Right lobe of liver (tissue), 6 donors: ENCODE measurements around the gene ARID3B. TPM values are rescaled to one million over a fixed set of nuclear protein-coding genes. Genes with fewer than 3 reads are reported as not detected.

ENCODE experiments used
- ATAC-seq, 4 donors: fragments of 200-7000 bp; cut with Tn5 transposase; one replicate each; pipeline ENCODE4 v1.9.1; 2020; ENCODE audit warnings: mild to moderate bottlenecking in 4 of 4, moderate library complexity in 4 of 4
- DNase-seq, 3 donors: peaks; one replicate each; pipeline ENCODE4 v3.0.0-alpha.2; 2020
- H3K27ac ChIP-seq, 3 donors: fragments of 200-600 bp; one replicate each; pipeline ENCODE4 v1.8.0; 2022
- H3K27me3 ChIP-seq, 2 donors: fragments of 200-600 bp; one replicate each; pipeline ENCODE4 v1.8.0; 2022
- H3K36me3 ChIP-seq, 4 donors: fragments of 200-600 bp; sonication (generic) in 1 of 4; one replicate each; pipeline versions ENCODE4 v1.5.1 to v1.8.0; 2017 to 2022; ENCODE audit warnings: control low read depth in 1 of 4
- H3K4me1 ChIP-seq, 4 donors: fragments of 200-600 bp; sonication (generic) in 1 of 4; one replicate each; pipeline versions ENCODE4 v1.5.1 to v1.8.0; 2017 to 2022; ENCODE audit warnings: control low read depth in 1 of 4
- H3K4me3 ChIP-seq, 3 donors: fragments of 200-600 bp; one replicate each; pipeline ENCODE4 v1.8.0; 2022
- H3K9me3 ChIP-seq, 4 donors: fragments of 200-600 bp; sonication (generic) in 1 of 4; one replicate each; pipeline versions ENCODE4 v1.5.1 to v1.8.0; 2017 to 2022; ENCODE audit warnings: control low read depth in 1 of 4
- POLR2A ChIP-seq: fragments of 450-650 bp; IDR thresholded peaks from one replicate; pipeline ENCODE4 v1.6.1; 2017; ENCODE audit warnings: antibody characterized with exemption, mild to moderate bottlenecking
- WGBS: methylation state at CpG from one replicate; pipeline ENCODE4 v1.1.6; 2018; ENCODE audit warnings: low coverage, low lambda C conversion rate; ENCODE audit not compliant: insufficient coverage; ENCODE audit errors: missing lambda C conversion rate; 5-methylcytosine and 5-hydroxymethylcytosine counted together
- intact Hi-C, 2 donors: fragments of 100-400 bp; cut with DNase I; formaldehyde crosslinking; loops; one replicate each; pipeline versions ENCODE4 v1.11.2 to v1.14.1; 2022
- total RNA-seq, 6 experiments: library from RNA; depleted of rRNA in 2 of 6; stranded (reverse); fragments of >200 nt in 2 of 6; fragmentation: NEBNext Ultra II Directional in 3 of 6; extraction: Animal tissue kit (Norgen Biotek cat#: 25700) in 3 of 6; gene quantifications; one replicate each; pipeline versions ENCODE4 v1.1.0 to v1.2.4, GENCODE V29; 2016 to 2023
- TF ChIP-seq, protein P1 (sequence below), 4 donors: fragments of 200-600 bp in 3 of 4; fragments of 450-650 bp in 1 of 4; IDR thresholded peaks; one replicate each; pipeline versions ENCODE4 v1.5.1 to v1.8.0; 2016 to 2022; ENCODE audit warnings: antibody characterized with exemption in 4 of 4, mild to moderate bottlenecking in 2 of 4
- donor health status: DM: no; HTN: yes; CAD: no.
- donor health status: DM: no; HTN: no; CAD: no.
- donor health status: DM: no; HTN: no; CAD: no.
- donor health status: DM: no; HTN: yes; CAD: no.
- donor health status: DM: no; HTN: yes; CAD: no.

The ARID3B gene
- total RNA-seq, 6 experiments from 2014 or later, result 1.5 to 3.2 (median 2.3) TPM

DNA sequence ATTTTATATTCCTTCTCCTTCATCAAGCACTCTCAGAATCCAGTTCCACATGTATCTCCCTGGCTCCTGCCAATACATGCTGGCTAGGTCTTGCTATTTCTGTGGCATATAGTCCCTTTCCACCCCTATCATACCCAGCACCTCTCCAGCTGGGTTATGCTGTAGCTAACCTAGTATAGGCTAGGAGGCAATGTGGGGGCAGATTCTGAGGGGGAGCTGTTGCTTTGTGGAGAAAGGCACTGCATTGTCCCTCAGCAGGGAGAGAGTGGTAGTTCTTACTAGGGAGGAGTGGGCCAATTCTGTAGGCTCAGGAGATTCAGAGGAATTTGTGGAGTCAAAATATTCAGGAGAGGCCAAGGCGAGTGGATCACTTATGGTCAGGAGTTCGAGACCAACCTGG is 40.6 kb upstream of the ARID3B start:
- no peaks in the 10 kb centered on the region for H3K27me3 ChIP-seq
- WGBS, result 100% methylated on average over 2 of the region's 2 CpGs
- H3K4me3 ChIP-seq, result no peak overlapping the region
- intact Hi-C loops, result no loop called here
- H3K36me3 ChIP-seq, result no peaks in the 10 kb centered on the region
- ATAC-seq, result no peak
- TF ChIP-seq, protein P1, sequence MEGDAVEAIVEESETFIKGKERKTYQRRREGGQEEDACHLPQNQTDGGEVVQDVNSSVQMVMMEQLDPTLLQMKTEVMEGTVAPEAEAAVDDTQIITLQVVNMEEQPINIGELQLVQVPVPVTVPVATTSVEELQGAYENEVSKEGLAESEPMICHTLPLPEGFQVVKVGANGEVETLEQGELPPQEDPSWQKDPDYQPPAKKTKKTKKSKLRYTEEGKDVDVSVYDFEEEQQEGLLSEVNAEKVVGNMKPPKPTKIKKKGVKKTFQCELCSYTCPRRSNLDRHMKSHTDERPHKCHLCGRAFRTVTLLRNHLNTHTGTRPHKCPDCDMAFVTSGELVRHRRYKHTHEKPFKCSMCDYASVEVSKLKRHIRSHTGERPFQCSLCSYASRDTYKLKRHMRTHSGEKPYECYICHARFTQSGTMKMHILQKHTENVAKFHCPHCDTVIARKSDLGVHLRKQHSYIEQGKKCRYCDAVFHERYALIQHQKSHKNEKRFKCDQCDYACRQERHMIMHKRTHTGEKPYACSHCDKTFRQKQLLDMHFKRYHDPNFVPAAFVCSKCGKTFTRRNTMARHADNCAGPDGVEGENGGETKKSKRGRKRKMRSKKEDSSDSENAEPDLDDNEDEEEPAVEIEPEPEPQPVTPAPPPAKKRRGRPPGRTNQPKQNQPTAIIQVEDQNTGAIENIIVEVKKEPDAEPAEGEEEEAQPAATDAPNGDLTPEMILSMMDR (IDR thresholded peaks at IDR 0.05), result no peak
- TF ChIP-seq POLR2A, result no peak
- H3K4me1 ChIP-seq, result no peaks in the 10 kb centered on the region
- no peaks in the 10 kb centered on the region for H3K9me3 ChIP-seq
- no peak for DNase-seq
- H3K27ac ChIP-seq, result no peak overlapping the region

DNA sequence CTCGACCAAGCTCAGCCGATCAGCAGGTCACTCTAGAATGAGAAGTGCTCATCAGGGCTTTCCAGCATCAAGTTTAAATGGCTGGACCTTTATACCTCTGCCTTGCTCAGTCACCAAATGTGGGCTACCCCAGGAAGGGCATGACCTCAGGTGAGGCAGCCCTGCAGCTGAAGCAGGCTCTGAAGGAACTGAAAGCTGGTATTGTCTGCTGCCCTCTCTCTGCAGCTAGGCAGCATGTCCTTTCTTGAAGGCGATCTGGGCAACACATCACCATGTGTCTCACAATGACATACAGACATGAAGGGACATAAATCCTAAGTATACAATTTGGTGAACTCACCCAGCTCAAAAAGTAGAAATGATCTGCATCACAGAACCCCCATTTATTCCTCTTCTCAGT is 38.7 kb upstream of the ARID3B start:
- DNase-seq (no peak), ATAC-seq (no peak)
- no peaks in the 10 kb centered on the region for H3K9me3 ChIP-seq
- H3K27ac ChIP-seq, result no peak overlapping the region
- no peaks in the 10 kb centered on the region for H3K4me1 ChIP-seq
- no peaks in the 10 kb centered on the region for H3K36me3 ChIP-seq
- intact Hi-C loops, result no loop called here
- WGBS, result 62% methylated on average over 3 of the region's 3 CpGs
- H3K4me3 ChIP-seq, result no peak overlapping the region
- TF ChIP-seq, protein P1 (IDR thresholded peaks at IDR 0.05), result no peak
- TF ChIP-seq POLR2A, result no peak
- no peaks in the 10 kb centered on the region for H3K27me3 ChIP-seq

DNA sequence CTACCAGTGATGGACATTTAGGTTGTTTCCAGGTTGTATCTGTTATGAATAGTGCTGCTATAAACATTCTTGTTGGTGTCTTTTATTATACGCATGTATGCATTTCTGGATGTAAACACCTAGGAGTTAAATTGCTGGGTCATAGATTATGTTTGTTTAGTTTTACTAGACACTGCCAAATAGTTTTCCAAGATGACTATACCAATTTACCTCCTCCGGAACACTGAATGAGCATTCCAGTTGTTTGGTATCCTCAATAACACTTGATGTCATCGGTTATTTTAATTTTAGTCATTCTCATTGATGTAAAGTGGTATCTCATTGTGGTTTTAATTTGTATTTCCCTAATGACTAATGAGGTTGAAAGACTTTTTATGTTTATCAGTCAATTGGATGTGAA is 36.6 kb upstream of the ARID3B start:
- Histone ChIP-seq H3K36me3 (no peaks in the 10 kb centered on the region), H3K4me3 (no peak overlapping the region), H3K27me3 (no peaks in the 10 kb centered on the region), H3K4me1 (no peaks in the 10 kb centered on the region), H3K27ac (no peak overlapping the region), H3K9me3 (no peaks in the 10 kb centered on the region)
- intact Hi-C loops, result no loop called here
- ATAC-seq (no peak), DNase-seq (no peak)
- 94% methylated on average over 3 of the region's 3 CpGs for WGBS
- TF ChIP-seq, protein P1 (IDR thresholded peaks at IDR 0.05), result no peak
- no peak for TF ChIP-seq POLR2A

DNA sequence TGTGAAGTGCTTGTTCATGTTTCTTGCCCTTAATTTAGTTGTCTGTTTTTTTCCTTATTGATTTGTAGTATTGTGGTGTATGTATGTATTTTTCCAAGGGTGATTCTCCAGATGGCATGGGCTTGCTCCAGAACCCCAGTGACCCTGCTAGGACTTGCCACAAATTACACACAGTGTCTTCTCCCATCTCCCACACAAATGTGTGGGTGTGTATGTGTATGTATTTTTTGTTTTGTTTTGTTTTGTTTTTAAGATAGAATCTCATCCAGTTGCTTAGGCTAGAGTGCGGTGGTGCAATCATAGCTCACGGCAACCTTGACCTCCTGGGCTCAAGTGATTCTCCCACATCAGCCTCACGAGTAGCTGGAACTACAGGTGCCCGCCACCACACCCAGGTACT is 36.2 kb upstream of the ARID3B start:
- ATAC-seq (no peak), DNase-seq (no peak)
- no peak overlapping the region for H3K27ac ChIP-seq
- H3K4me1 ChIP-seq, result no peaks in the 10 kb centered on the region
- intact Hi-C loops, result no loop called here
- H3K4me3 ChIP-seq, result no peak overlapping the region
- WGBS, result 100% methylated on average over 2 of the region's 4 CpGs
- H3K9me3 ChIP-seq, result no peaks in the 10 kb centered on the region
- no peak for TF ChIP-seq POLR2A
- TF ChIP-seq, protein P1 (IDR thresholded peaks at IDR 0.05), result no peak
- H3K27me3 ChIP-seq, result no peaks in the 10 kb centered on the region
- no peaks in the 10 kb centered on the region for H3K36me3 ChIP-seq
